Stimulated activated naive CD8-positive, alpha-beta T cell treated with anti-CD3 and anti-CD28 coated beads, Interleukin-15, Interleukin-2, amounts not matched to agents 100 ng/mL and 50 ng/mL, for 24 hours (primary cell): ENCODE data around the gene SLC16A9.

Source experiments
- H3K27ac Mint-ChIP-seq: one replicate; pipeline ENCODE4 v1.8.0; 2021; ENCODE audit warnings: mild to moderate bottlenecking, mixed read lengths
- H3K27me3 Mint-ChIP-seq: one replicate; pipeline ENCODE4 v1.8.0; 2021; ENCODE audit warnings: mixed read lengths
- H3K36me3 Mint-ChIP-seq: one replicate; pipeline ENCODE4 v1.8.0; 2021; ENCODE audit warnings: low read depth, mixed read lengths
- H3K4me1 Mint-ChIP-seq: one replicate; pipeline ENCODE4 v1.8.0; 2021; ENCODE audit warnings: low read depth, mixed read lengths
- H3K4me3 Mint-ChIP-seq: one replicate; pipeline ENCODE4 v1.8.0; 2021; ENCODE audit warnings: mild to moderate bottlenecking, mixed read lengths
- H3K9me3 Mint-ChIP-seq: one replicate; pipeline ENCODE4 v1.8.0; 2021; ENCODE audit warnings: mixed read lengths

SLC16A9 gene

DNA sequence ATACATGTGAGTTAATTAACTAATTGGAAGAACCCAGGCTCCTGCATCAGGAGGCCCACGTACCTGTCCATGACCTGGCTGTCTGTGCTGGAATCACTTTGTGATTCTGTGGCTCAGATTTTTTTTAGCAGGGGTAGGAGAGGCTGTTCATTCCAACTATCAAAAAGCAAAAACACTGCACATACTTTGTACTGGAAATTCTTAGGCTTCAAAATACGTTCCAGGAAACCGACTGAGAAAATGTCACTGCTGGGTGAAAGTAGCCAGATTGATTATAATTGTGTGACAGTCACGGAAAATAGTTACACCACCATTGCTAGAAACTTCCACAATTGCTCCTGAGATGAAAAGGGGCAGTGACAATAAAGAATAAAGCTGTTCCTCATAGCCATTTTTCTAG is 91.0 kb downstream of the SLC16A9 start:
- H3K4me3 Mint-ChIP-seq: no peak overlapping the region
- no peaks in the 10 kb centered on the region for H3K36me3 Mint-ChIP-seq
- H3K9me3 Mint-ChIP-seq: no peaks in the 10 kb centered on the region
- H3K27ac Mint-ChIP-seq: no peak overlapping the region
- no peaks in the 10 kb centered on the region for H3K4me1 Mint-ChIP-seq
- no peaks in the 10 kb centered on the region for H3K27me3 Mint-ChIP-seq

DNA sequence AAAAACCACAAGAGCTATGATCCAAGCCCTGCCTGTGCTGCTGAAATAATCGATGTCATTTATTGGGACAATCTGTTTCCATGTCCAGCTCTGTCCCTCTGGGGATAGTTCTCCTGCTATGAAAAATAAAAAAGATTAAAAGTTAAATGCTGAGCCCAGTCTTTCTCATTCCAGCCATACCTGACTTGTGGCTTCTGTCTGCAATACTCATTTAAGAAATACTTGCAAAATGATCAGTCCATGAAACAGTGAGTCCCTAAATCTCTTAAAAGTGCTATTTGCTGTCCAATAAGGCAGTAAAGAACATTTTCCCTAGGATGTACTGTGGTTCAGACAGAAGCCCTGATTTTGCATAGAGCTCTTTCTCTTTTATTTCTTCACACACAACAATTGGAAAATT is 91.7 kb downstream of the SLC16A9 start:
- Mint-ChIP-seq H3K4me1 (no peaks in the 10 kb centered on the region), H3K4me3 (no peak overlapping the region), H3K27me3 (no peaks in the 10 kb centered on the region), H3K36me3 (no peaks in the 10 kb centered on the region), H3K27ac (no peak overlapping the region), H3K9me3 (no peaks in the 10 kb centered on the region)

DNA sequence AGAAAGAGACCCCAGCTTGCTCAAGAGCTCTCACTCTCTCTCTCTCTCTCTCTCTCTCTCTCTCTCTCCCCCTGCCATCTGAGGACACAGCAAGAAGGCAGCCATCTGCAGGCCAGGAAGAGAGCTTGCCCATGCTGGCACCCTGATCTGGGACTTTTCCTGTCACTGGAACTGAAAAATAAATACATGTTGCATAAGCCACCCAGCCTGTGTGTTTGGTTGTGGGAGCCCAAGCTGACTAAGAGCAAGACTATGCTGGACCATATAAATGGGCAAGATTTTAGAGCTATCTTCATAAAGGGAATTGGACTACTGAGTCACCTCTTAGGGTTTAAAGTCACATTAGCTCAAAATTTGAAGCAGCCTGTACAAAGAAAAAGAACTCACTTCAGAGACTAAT is 98.6 kb downstream of the SLC16A9 start:
- Mint-ChIP-seq H3K36me3 (no peaks in the 10 kb centered on the region), H3K9me3 (no peaks in the 10 kb centered on the region), H3K4me1 (no peaks in the 10 kb centered on the region), H3K27me3 (peaks cover 3% of the 10 kb centered on the region), H3K4me3 (no peak overlapping the region), H3K27ac (no peak overlapping the region)

DNA sequence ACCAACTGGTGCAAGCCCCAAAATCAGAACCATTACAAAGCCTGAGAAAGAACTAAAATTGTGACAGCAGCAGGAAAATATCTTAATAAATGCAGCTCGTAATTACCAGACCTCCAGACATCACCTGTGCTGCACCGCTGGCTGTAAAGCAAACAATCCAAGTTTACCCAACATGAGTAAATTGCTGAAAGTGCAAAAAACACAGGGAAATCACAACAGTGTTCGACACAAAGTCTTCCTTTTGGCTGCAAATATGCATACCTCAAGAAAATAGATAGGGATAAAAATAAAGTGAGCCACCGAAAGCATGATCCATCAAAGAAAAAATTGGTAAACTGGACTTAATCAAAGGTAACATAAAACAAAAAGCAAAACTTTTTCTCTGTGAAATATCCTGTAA is 101.7 kb downstream of the SLC16A9 start:
- H3K27ac Mint-ChIP-seq: no peak overlapping the region
- H3K4me1 Mint-ChIP-seq: no peaks in the 10 kb centered on the region
- no peaks in the 10 kb centered on the region for H3K36me3 Mint-ChIP-seq
- no peaks in the 10 kb centered on the region for H3K9me3 Mint-ChIP-seq
- no peak overlapping the region for H3K4me3 Mint-ChIP-seq
- peaks cover 3% of the 10 kb centered on the region for H3K27me3 Mint-ChIP-seq

DNA sequence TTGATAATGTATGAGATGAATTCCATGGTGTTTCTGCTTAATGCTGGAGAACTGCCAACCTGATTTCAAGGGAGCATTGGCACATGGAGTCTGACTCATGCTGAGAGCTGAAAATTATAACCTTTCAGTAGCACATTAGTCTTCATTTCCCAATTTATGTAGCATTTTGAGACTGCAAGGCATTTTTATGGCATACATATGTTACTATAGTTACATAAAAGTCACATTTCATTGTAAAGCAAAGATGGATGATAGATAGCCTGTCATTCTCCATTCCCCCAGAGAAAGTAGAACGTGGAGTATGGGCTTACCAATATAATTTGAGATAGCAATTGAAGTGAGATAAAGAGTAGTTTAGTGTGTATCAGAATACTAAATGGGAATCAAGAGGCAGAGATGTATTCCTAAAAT is 103.1 kb downstream of the SLC16A9 start:
- H3K4me3 Mint-ChIP-seq: no peak overlapping the region
- H3K9me3 Mint-ChIP-seq: no peaks in the 10 kb centered on the region
- H3K4me1 Mint-ChIP-seq: no peaks in the 10 kb centered on the region
- H3K27me3 Mint-ChIP-seq: no peaks in the 10 kb centered on the region
- H3K36me3 Mint-ChIP-seq: no peaks in the 10 kb centered on the region
- H3K27ac Mint-ChIP-seq: no peak overlapping the region

DNA sequence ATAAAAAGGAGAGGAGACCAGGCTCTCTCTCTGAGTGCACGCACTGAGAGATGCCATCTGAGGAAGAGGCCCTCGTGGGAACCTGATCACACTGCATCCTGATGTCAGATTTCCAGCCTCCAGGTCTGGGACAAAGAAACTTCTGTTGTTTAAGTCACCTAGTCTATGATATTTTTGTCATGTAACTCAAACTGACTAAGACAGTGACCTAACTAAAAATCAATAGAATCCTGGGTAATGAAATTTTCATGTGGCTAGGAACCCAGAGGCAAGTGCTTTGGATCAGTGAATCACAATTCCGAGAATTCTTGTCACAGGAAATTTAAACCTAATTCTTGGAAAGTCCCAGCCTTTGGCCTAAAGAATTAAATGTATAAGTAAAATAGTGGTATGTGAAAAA is 107.7 kb downstream of the SLC16A9 start:
- H3K36me3 Mint-ChIP-seq: no peaks in the 10 kb centered on the region
- no peak overlapping the region for H3K4me3 Mint-ChIP-seq
- peaks cover 5% of the 10 kb centered on the region for H3K27me3 Mint-ChIP-seq
- no peak overlapping the region for H3K27ac Mint-ChIP-seq
- no peaks in the 10 kb centered on the region for H3K4me1 Mint-ChIP-seq
- no peaks in the 10 kb centered on the region for H3K9me3 Mint-ChIP-seq
